Activated CD4-positive, alpha-beta T cell treated with anti-CD3 and anti-CD28 coated beads, Interleukin-2, amount 10 ng/mL, durations not matched to agents 7 days and 5 days (primary cell): ENCODE measurements around the gene RETREG3. TPM values are rescaled to one million over a fixed set of nuclear protein-coding genes. Genes with fewer than 3 reads are reported as not detected.

Experiments
- CTCF ChIA-PET: fragments of 350-600 bp; sonication (Branson Sonifier 250); formaldehyde crosslinking; loops from one replicate; lab custom pipeline; 2021; ENCODE audit warnings: antibody characterized with exemption; lab: Charles Lee
- POLR2A ChIA-PET: fragments of 350-600 bp; sonication (Branson Sonifier 250); formaldehyde crosslinking; loops from one replicate; lab custom pipeline; 2021; ENCODE audit warnings: antibody characterized with exemption; lab: Charles Lee
- DNase-seq: peaks from one replicate; pipeline ENCODE4 v3.0.0-alpha.2; 2020
- H3K27ac Mint-ChIP-seq: one replicate; pipeline ENCODE4 v1.8.0; 2021; ENCODE audit warnings: mild to moderate bottlenecking, moderate library complexity, mixed read lengths
- H3K27me3 Mint-ChIP-seq: one replicate; pipeline ENCODE4 v1.8.0; 2021; ENCODE audit warnings: mixed read lengths
- H3K36me3 Mint-ChIP-seq: one replicate; pipeline ENCODE4 v1.8.0; 2021; ENCODE audit warnings: low read depth, mixed read lengths
- H3K4me1 Mint-ChIP-seq: one replicate; pipeline ENCODE4 v1.8.0; 2021; ENCODE audit warnings: mixed read lengths
- H3K4me3 Mint-ChIP-seq: one replicate; pipeline ENCODE4 v1.8.0; 2021; ENCODE audit warnings: mild to moderate bottlenecking, moderate library complexity, mixed read lengths
- H3K9me3 Mint-ChIP-seq: one replicate; pipeline ENCODE4 v1.8.0; 2021; ENCODE audit warnings: mixed read lengths
- total RNA-seq, 2 experiments: library from RNA; stranded (reverse); gene quantifications; one replicate each; pipeline ENCODE4 v1.2.3, GENCODE V29; 2021

Gene RETREG3
- total RNA-seq, 2 experiments from 2014 or later, result 60.2 to 65.9 TPM

- ChIA-PET POLR2A (interaction anchor here (0.6 to 1.6 kb wide), 5 partner anchors 10 to 233 kb away, joined by 3 to 8 read pairs (median 5); partner anchors contain the start of gene NAGLU), CTCF (interaction anchor here (0.5 to 3.8 kb wide), 54 partner anchors 8 to 1328 kb away, joined by 3 to 38 read pairs (median 4); partner anchors contain the start of genes BECN1, CCR10, CNTD1 and COA3)
- Mint-ChIP-seq H3K4me1 (peaks cover 38% of the 10 kb centered on the region), H3K27me3 (no peaks in the 10 kb centered on the region), H3K36me3 (peaks cover 40% of the 10 kb centered on the region), H3K4me3 (peak within 1 kb of the TSS; percentile 97), H3K27ac (peak within 1 kb of the TSS; percentile 94), H3K9me3 (no peaks in the 10 kb centered on the region)
- DNase-seq, result peak; percentile 96
Observed at GRCh38 chr17:42577532-42578281, 31.5 kb downstream of the RETREG3 start, which contains the start of gene PSMC3IP. Gene PSMC3IP (minus strand): TSS chr17:42577729. CDS start chr17:42577686, 43 bp downstream.

GRCh38 chr17:42577140-42577531, 32.0 kb downstream of the RETREG3 start:
- no peak for DNase-seq
- Mint-ChIP-seq H3K9me3 (no peaks in the 10 kb centered on the region), H3K36me3 (peaks cover 38% of the 10 kb centered on the region), H3K4me3 (peak overlapping the region; percentile 97), H3K4me1 (peaks cover 38% of the 10 kb centered on the region), H3K27ac (peak overlapping the region; percentile 77), H3K27me3 (no peaks in the 10 kb centered on the region)
- CTCF ChIA-PET, result interaction anchor here (1.1 to 3.8 kb wide), 13 partner anchors 11 to 264 kb away, joined by 3 to 38 read pairs (median 7); partner anchors contain the start of genes CNTD1, COA3, MLX and RETREG3
- POLR2A ChIA-PET, result interaction anchor here (0.6 to 1.3 kb wide), 3 partner anchors 10 to 233 kb away, joined by 3 to 5 read pairs (median 4); no protein-coding TSS in a partner anchor

GRCh38 chr17:42574463-42574862, 34.7 kb downstream of the RETREG3 start:
- no peak overlapping the region for H3K4me3 Mint-ChIP-seq
- CTCF ChIA-PET, result interaction anchor here (1.0 kb wide), 1 partner anchor 9 kb away, joined by 3 read pairs; no protein-coding TSS in a partner anchor
- POLR2A ChIA-PET, result no interaction called here

GRCh38 chr17:42573095-42573494, 36.1 kb downstream of the RETREG3 start:
- POLR2A ChIA-PET, result no interaction called here

More at GRCh38 chr17:42574463-42574862, 34.7 kb downstream of the RETREG3 start:
- Mint-ChIP-seq H3K27me3 (no peaks in the 10 kb centered on the region), H3K4me1 (peaks cover 39% of the 10 kb centered on the region), H3K9me3 (no peaks in the 10 kb centered on the region), H3K27ac (no peak overlapping the region), H3K36me3 (peaks cover 56% of the 10 kb centered on the region)
- DNase-seq, result no peak

GRCh38 chr17:42571435-42572225, 37.5 kb downstream of the RETREG3 start:
- Mint-ChIP-seq H3K4me1 (peaks cover 42% of the 10 kb centered on the region), H3K27ac (no peak overlapping the region), H3K9me3 (no peaks in the 10 kb centered on the region), H3K36me3 (peaks cover 68% of the 10 kb centered on the region), H3K27me3 (no peaks in the 10 kb centered on the region), H3K4me3 (no peak overlapping the region)
- ChIA-PET CTCF (interaction anchor here (0.6 to 1.0 kb wide), 2 partner anchors 41 to 160 kb away, joined by 3 read pairs; no protein-coding TSS in a partner anchor), POLR2A (no interaction called here)
- no peak for DNase-seq

More at GRCh38 chr17:42573095-42573494, 36.1 kb downstream of the RETREG3 start:
- Mint-ChIP-seq H3K27me3 (no peaks in the 10 kb centered on the region), H3K9me3 (no peaks in the 10 kb centered on the region), H3K27ac (no peak overlapping the region), H3K4me3 (no peak overlapping the region), H3K36me3 (peaks cover 63% of the 10 kb centered on the region), H3K4me1 (peaks cover 41% of the 10 kb centered on the region)
- no peak for DNase-seq
- CTCF ChIA-PET, result interaction anchor here (0.6 kb wide), 1 partner anchor 164 kb away, joined by 3 read pairs; no protein-coding TSS in a partner anchor

GRCh38 chr17:42568341-42569111, 40.6 kb downstream of the RETREG3 start:
- DNase-seq, result no peak
- Mint-ChIP-seq H3K27me3 (no peaks in the 10 kb centered on the region), H3K4me3 (peak overlapping the region; percentile 92), H3K9me3 (no peaks in the 10 kb centered on the region), H3K27ac (peak overlapping the region; percentile 48), H3K4me1 (peaks cover 37% of the 10 kb centered on the region), H3K36me3 (peaks cover 57% of the 10 kb centered on the region)
- POLR2A ChIA-PET, result no interaction called here
- CTCF ChIA-PET, result interaction anchor here (1.0 to 5.1 kb wide), 4 partner anchors 9 to 37 kb away, joined by 4 to 38 read pairs (median 4); partner anchors contain the start of gene PSMC3IP

GRCh38 chr17:42566883-42567573, 42.1 kb downstream of the RETREG3 start, which contains the start of gene MLX:
Gene MLX (plus strand): TSS chr17:42567100. CDS start chr17:42567125, 25 bp downstream.
- Mint-ChIP-seq H3K4me1 (peaks cover 45% of the 10 kb centered on the region), H3K36me3 (peaks cover 54% of the 10 kb centered on the region), H3K27me3 (no peaks in the 10 kb centered on the region), H3K4me3 (peak within 1 kb of the TSS; percentile 92), H3K27ac (peak within 1 kb of the TSS; percentile 95), H3K9me3 (no peaks in the 10 kb centered on the region)
- ChIA-PET CTCF (interaction anchor here (1.2 to 5.1 kb wide), 5 partner anchors 9 to 112 kb away, joined by 3 to 38 read pairs (median 4); partner anchors contain the start of gene PSMC3IP), POLR2A (interaction anchor here (0.8 kb wide), 1 partner anchor 10 kb away, joined by 3 read pairs; no protein-coding TSS in a partner anchor)
- peak; percentile 91 for DNase-seq

GRCh38 chr17:42566215-42566882, 42.8 kb downstream of the RETREG3 start:
- no peaks in the 10 kb centered on the region for H3K27me3 Mint-ChIP-seq
- no peak for DNase-seq
- H3K4me3 Mint-ChIP-seq, result peak overlapping the region; percentile 92
- H3K36me3 Mint-ChIP-seq, result peaks cover 50% of the 10 kb centered on the region
- peak overlapping the region; percentile 95 for H3K27ac Mint-ChIP-seq
- peaks cover 52% of the 10 kb centered on the region for H3K4me1 Mint-ChIP-seq
- H3K9me3 Mint-ChIP-seq, result no peaks in the 10 kb centered on the region
- CTCF ChIA-PET, result interaction anchor here (1.2 to 5.1 kb wide), 4 partner anchors 8 to 113 kb away, joined by 3 to 38 read pairs (median 4); partner anchors contain the start of gene PSMC3IP
- POLR2A ChIA-PET, result no interaction called here

- ChIA-PET POLR2A (no interaction called here), CTCF (interaction anchor here (1.2 to 5.1 kb wide), 2 partner anchors 12 to 114 kb away, joined by 3 to 38 read pairs; partner anchors contain the start of gene PSMC3IP)
- Mint-ChIP-seq H3K4me1 (peaks cover 54% of the 10 kb centered on the region), H3K4me3 (peak overlapping the region; percentile 92), H3K27me3 (no peaks in the 10 kb centered on the region), H3K9me3 (no peaks in the 10 kb centered on the region), H3K27ac (peak overlapping the region; percentile 95), H3K36me3 (peaks cover 45% of the 10 kb centered on the region)
- no peak for DNase-seq
Observed at GRCh38 chr17:42565523-42566214, 43.5 kb downstream of the RETREG3 start.
